Testis (tissue), 3 donors: ENCODE results near the gene STX4. TPM values are rescaled to one million over a fixed set of nuclear protein-coding genes. Genes with fewer than 3 reads are reported as not detected.
"Not testable (repeated sequence)": the region's sequence is repeated elsewhere in the genome, so short reads cannot be mapped to it uniquely, and the experiment has no call there.

Experiments used
- DNase-seq: peaks from one replicate; pipeline ENCODE4 v3.0.0-alpha.2; 2019
- H3K27ac ChIP-seq, 2 donors: fragments of 200-600 bp; sonication (generic); one replicate each; pipeline ENCODE4 v1.5.1; 2019
- H3K27me3 ChIP-seq: fragments of 200-600 bp; sonication (generic); one replicate; pipeline ENCODE4 v1.5.1; 2019
- H3K36me3 ChIP-seq: fragments of 200-600 bp; sonication (generic); one replicate; pipeline ENCODE4 v1.5.1; 2017; ENCODE audit warnings: low read depth; ENCODE audit errors: missing control alignments
- H3K4me1 ChIP-seq: fragments of 200-600 bp; sonication (generic); one replicate; pipeline ENCODE4 v1.5.1; 2019
- H3K4me3 ChIP-seq, 2 donors: fragments of 200-600 bp; sonication (generic); one replicate each; pipeline ENCODE4 v1.5.1; 2017 to 2019
- H3K9me3 ChIP-seq: fragments of 200-600 bp; sonication (generic); one replicate; pipeline ENCODE4 v1.5.1; 2017
- POLR2A ChIP-seq: fragments of 450-650 bp; IDR thresholded peaks from one replicate; pipeline ENCODE4 v1.6.1; 2017; ENCODE audit warnings: antibody characterized with exemption, mild to moderate bottlenecking, moderate library complexity
- WGBS, 2 donors: methylation state at CpG; one replicate each; pipeline ENCODE4 v1.1.5; 2018; 5-methylcytosine and 5-hydroxymethylcytosine counted together
- intact Hi-C: fragments of 100-400 bp; cut with DNase I; formaldehyde crosslinking; loops from one replicate; pipeline ENCODE4 v1.15.1; 2023; ENCODE audit warnings: low total_unique reads
- polyA plus RNA-seq: library from polyadenylated mRNA; stranded (reverse); fragments of 350-450 nt; fragmentation: Illumina TruSeq; extraction: RNeasy Lipid Tissue Mini Kit (QIAGEN cat#74804); gene quantifications from one replicate; pipeline ENCODE4 v1.2.3, GENCODE V29; 2014; ENCODE audit warnings: low read depth, low replicate concordance; ENCODE audit not compliant: insufficient read depth
- total RNA-seq, 2 donors: library from RNA; depleted of rRNA; stranded (reverse); fragments of >200 nt; gene quantifications; one replicate each; pipeline ENCODE4 v1.2.3, GENCODE V29; 2016
- TF ChIP-seq, protein P1 (sequence below), 3 experiments: fragments of 450-650 bp in 2 of 3; fragments of 200-600 bp in 1 of 3; sonication (generic) in 1 of 3; IDR thresholded peaks; one replicate each; pipeline ENCODE4 v1.5.1; 2016 to 2019; ENCODE audit warnings: antibody characterized with exemption in 3 of 3, mild to moderate bottlenecking in 2 of 3, moderate library complexity in 1 of 3

STX4 gene
- total and polyA plus RNA-seq, 3 donors from 2014 or later = 37.1 to 56.9 (median 50.9) TPM

DNA sequence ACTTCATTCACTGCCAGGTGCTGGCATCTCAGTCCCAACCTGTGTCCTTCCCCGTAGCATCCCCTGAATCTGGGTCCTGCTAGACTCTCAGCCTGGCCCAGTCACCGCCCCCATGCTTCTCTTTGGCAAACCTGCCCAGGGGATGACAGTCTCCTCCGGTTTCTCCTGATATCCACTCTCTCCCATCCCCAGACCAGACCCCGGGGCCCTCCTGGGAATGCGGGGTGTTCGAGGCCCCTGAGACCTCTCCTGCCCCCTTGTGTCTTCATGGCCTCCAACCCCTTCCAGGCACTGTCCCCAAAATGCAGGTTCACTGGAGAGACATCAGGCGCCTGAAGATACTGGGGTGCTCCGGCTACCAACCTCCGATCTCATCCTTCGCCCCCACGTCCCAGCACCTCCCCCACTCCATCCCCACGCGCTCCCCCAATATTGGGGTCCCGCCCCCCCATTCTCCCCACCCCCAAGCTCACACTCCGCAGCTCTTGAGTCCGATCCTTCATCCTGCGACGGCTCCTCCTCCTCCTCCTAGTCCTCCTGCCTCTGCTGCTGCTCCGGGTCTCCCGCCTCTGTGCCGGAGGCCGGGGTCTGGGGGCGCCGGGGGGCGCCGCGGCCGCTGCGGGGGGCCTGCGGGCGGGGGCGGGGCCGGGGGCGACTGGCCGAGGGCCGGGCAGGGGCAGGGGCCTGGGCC lies 23.3 kb upstream of the STX4 start:
- no peaks in the 10 kb centered on the region for H3K36me3 ChIP-seq
- intact Hi-C loops = no loop called here
- H3K27ac ChIP-seq = no peak overlapping the region
- TF ChIP-seq POLR2A = no peak
- TF ChIP-seq, protein P1, sequence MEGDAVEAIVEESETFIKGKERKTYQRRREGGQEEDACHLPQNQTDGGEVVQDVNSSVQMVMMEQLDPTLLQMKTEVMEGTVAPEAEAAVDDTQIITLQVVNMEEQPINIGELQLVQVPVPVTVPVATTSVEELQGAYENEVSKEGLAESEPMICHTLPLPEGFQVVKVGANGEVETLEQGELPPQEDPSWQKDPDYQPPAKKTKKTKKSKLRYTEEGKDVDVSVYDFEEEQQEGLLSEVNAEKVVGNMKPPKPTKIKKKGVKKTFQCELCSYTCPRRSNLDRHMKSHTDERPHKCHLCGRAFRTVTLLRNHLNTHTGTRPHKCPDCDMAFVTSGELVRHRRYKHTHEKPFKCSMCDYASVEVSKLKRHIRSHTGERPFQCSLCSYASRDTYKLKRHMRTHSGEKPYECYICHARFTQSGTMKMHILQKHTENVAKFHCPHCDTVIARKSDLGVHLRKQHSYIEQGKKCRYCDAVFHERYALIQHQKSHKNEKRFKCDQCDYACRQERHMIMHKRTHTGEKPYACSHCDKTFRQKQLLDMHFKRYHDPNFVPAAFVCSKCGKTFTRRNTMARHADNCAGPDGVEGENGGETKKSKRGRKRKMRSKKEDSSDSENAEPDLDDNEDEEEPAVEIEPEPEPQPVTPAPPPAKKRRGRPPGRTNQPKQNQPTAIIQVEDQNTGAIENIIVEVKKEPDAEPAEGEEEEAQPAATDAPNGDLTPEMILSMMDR (IDR thresholded peaks at IDR 0.05) = no peak
- H3K27me3 ChIP-seq = no peaks in the 10 kb centered on the region
- H3K4me3 ChIP-seq = peak overlapping the region in 1 of 2 donors; percentile 26
- no peaks in the 10 kb centered on the region for H3K4me1 ChIP-seq
- H3K9me3 ChIP-seq = no peaks in the 10 kb centered on the region
- WGBS, 2 donors = 7 to 23% methylated on average over 11 to 36 of the region's 36 CpGs
- no peak for DNase-seq

DNA sequence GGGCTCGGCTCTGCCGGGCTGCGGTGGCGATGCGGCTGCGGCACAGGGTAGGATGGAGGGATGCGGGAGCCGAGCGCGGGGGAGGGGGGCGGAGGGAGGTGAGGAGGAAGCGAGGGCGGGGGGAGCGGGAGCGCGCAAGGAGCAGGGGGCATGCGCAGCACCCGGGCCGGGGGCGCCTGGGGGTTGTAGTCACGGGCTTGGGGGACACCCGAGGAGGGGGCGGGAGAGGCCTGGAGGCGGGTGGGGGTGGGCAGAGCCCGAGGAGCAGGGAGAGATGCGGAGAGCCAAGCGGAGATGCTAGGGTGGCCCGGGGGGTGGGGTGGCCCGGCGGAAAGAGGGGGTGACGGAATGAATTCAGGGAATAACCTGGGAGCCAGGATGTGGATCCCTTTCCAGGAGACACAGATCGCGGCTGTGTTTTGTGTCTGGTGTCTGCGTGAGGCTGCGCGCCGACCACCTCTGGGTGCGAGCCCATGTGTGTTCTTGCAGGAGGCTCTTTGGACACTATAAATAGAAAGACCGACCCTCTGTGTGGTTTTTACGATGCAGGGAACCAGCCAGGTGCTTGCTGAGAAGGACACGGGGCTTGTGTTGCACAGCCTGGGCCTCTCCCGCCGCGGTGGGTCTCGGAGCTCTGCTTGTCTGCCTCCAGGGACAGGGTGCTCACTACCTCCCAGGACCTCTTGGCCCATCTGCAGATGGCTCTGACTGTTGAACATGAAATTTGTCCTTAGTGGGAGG lies 22.6 kb upstream of the STX4 start, which contains the start of gene STX1B:
TSS of gene STX1B (minus strand) at position 54 of the 741 bp plus-strand sequence. CDS start 242 bp downstream, outside the sequence.
- Histone ChIP-seq H3K4me3 (peak within 1 kb of the TSS; percentile 26 to 51), H3K27me3 (no peaks in the 10 kb centered on the region)

DNA sequence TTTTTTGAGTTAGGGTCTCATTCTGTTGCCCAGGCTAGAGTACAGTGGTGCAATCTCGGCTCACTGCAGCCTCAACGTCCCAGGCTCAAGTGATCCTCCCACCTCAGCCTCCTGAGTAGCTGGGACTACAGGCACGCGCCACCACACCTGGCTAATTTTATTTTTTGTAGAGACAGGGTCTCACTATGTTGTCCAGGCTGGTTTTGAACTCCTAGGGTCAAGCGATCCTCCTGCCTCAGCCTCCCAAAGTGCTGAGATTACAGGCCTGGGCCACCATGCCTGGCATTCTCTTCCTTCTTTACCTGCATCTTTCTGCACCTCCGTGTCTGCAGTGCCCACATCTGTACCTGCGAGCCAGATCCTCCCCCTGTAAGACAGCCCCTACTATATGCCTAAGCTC lies 21.5 kb upstream of the STX4 start:
- H3K27ac ChIP-seq, H3K4me1 ChIP-seq, intact Hi-C loops, H3K4me3 ChIP-seq, H3K36me3 ChIP-seq, H3K27me3 ChIP-seq, H3K9me3 ChIP-seq, DNase-seq: not testable (repeated sequence)
- 80 to 88% methylated on average over 7 of the region's 7 CpGs for WGBS, 2 donors

More for the DNA sequence above, 22.6 kb upstream of the STX4 start, which contains the start of gene STX1B:
- Histone ChIP-seq H3K9me3 (no peaks in the 10 kb centered on the region), H3K27ac (no peak within 1 kb of the TSS), H3K36me3 (no peaks in the 10 kb centered on the region), H3K4me1 (no peaks in the 10 kb centered on the region)
- no peak for TF ChIP-seq POLR2A
- peak; percentile 48 for DNase-seq
- intact Hi-C loops = no loop called here
- WGBS, 2 donors = 8% methylated on average over 24 to 44 of the region's 45 CpGs

- H3K4me1 ChIP-seq, H3K27me3 ChIP-seq, intact Hi-C loops, H3K9me3 ChIP-seq, DNase-seq, H3K27ac ChIP-seq, H3K36me3 ChIP-seq, H3K4me3 ChIP-seq: not testable (repeated sequence)
Measured at GRCh38 chr16:31013292-31013691, 20.1 kb upstream of the STX4 start.

DNA sequence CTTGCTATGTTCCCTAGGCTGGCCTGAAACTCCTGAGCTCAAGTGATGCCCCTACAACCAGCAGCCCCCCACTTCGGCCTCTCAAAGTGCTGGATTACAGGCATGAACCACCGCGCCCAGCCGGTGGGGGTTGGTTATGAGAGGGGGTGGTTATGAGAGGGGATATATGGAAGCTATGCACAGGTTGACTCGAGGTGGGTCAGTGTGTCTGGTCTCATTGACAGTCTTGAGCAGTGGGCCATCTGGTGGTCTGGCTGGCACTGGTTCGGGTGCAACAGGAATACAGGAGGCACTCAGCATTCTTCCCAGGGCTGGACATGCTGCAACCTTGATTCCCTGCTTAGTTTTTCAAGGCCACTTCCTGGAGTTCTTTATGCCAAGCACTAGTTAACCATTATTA lies 17.3 kb upstream of the STX4 start:
- Histone ChIP-seq H3K27me3 (no peaks in the 10 kb centered on the region), H3K4me3 (no peak overlapping the region), H3K9me3 (no peaks in the 10 kb centered on the region), H3K27ac (no peak overlapping the region), H3K4me1 (no peaks in the 10 kb centered on the region), H3K36me3 (no peaks in the 10 kb centered on the region)
- intact Hi-C loops = no loop called here
- no peak for DNase-seq
- WGBS, 2 donors = 68 to 71% methylated on average over 6 of the region's 6 CpGs
- no peak for TF ChIP-seq POLR2A
- TF ChIP-seq, protein P1 (IDR thresholded peaks at IDR 0.05) = no peak

- WGBS, 2 donors = 95 to 97% methylated on average over 10 of the region's 10 CpGs
- H3K36me3 ChIP-seq, intact Hi-C loops: not testable (repeated sequence)
Measured at GRCh38 chr16:31017756-31018155, 15.6 kb upstream of the STX4 start.

More at GRCh38 chr16:31017756-31018155, 15.6 kb upstream of the STX4 start:
- not testable (repeated sequence) for H3K4me3 ChIP-seq, H3K27ac ChIP-seq, DNase-seq, H3K4me1 ChIP-seq, H3K27me3 ChIP-seq, H3K9me3 ChIP-seq
